HTERT RPE-1 (cell line): ENCODE results near the gene WDR59.
"Not testable (repeated sequence)": the region's sequence is repeated elsewhere in the genome, so short reads cannot be mapped to it uniquely, and the experiment has no call there.

Experiments
- in situ Hi-C: fragments of 300-500 bp; cut with MboI; formaldehyde crosslinking; loops from 4 replicates; pipeline ENCODE4 v1.14.3; 2020; ENCODE audit warnings: low sequenced_read_pairs

WDR59 gene

DNA sequence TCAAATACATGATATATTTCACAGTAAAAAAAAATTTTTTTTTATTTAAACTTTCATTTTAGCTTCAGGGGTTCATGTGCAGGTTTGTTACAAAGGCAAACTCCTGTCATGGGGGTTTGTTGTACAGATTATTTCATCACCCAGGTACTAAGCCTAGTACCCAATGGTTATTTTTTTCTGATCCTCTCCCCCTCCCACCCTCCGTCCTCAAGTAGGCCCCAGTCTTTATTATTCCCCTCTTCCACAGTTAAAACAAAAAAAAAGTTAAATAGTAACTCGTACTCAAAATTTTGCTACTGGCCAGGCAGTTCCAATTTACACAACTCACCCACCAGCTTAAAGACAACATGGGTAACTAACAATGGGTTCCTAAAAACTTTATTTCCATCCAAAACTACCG, 63.9 kb downstream of the WDR59 start:
- in situ Hi-C loops = no loop called here

DNA sequence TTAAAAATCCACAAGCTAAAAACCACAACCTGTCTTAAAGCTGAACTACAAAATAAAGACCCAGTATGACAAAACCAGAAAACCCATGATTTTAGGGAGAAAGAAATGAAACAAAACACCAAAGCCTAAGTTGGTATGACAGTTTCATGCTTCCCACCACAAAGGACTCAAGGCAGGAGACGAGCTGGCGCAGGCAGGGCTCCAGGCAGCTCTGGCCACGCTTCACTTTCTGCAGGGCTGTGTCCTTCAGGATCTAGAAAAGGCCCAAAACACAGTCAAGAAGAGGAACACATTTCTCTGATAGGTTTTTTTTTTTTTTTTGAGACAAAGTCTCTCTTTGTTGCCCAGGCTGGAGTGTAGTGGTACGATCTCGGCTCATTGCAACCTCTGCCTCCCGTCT, 75.3 kb downstream of the WDR59 start:
- in situ Hi-C loops = no loop called here

DNA sequence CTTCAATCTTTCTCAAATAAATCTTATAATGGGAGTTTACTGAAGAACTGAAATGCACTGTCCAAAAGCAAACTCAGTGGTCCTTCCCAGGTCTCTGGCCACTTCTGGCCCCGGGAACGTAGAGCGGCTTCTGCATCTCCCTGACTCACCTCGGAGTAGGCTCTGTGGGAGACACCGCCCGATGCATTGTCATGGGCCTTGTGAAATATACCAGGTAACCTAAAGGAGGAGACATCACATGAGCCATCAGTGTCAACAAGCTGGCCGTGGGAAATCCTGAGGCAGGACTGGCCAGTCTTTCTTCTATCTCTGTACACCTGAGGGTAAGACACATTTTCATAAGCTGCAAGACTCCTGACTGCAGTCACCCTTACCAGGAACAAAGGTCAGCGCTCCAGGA, 76.2 kb downstream of the WDR59 start:
- in situ Hi-C loops = not testable (repeated sequence)

DNA sequence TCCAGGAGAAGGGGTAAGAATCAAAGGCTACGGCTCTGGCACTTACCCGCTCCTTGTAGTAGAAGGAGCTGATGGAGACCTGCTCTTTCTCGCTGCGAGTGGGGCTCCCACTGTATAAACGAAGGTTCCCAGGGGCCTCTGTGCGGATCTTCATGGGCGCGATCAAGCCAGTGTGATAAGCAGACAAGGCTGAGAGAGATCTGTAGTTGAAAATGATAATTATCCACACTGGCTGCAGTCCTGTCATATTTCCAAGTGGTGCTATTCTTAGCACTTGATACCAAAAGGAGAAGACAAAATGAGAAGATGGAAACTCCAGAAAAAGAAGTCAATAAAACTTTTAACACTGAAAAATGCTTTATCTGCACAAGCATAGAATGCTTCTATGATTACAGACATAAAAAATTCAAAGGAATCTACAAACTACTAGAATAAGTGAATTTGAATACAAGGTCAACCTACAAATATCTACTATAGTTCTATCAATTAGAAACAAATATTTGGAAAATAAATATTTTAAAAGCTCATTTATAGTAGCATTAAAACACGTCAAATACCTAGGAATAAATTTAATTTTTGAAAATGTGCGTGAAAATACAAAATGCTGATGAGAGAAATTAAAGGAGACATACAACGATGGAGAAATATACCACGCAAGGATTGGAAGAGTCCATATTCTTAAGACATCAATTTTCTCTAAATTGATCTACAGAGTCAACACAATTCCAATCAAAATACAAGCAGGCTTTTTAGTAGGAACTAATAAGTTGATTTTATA, 80.8 kb downstream of the WDR59 start:
- in situ Hi-C loops = no loop called here

DNA sequence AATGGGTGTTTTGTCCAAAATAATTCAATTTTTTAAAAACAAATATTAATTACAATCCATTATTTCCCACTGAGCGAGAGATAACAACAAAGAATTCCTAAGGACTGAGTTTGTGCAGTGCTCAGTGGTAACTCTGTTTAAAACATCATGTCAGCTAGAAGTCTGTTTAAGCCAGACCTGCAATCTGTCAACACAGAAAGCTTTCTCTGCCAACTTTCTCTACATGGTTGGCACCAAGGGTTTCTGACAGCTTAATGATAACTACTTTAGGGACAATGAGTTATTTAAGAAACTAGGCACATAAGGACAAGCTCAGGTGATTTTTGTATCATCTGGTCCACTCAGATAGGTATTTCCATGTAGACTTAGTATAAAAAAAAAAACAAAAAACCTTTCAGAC, 81.8 kb downstream of the WDR59 start:
- in situ Hi-C loops = no loop called here

DNA sequence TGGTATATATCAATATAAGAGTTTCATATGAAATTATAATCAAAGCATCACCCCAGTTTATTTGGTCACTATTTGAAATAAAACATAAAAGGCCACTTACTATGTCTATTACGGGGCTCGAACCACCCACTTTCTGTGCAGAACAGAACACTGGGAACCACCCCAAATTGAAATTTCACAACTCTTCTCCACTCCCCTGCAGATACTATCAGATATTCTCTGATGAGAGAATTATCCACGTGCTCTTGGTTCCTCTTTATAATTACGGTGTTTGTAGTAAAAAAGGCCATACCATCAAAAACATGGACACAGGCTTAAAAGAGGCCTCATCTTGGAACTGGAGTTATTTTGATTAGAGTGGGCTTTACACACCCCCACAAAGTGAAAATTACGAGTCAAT, 82.8 kb downstream of the WDR59 start:
- in situ Hi-C loops = no loop called here

DNA sequence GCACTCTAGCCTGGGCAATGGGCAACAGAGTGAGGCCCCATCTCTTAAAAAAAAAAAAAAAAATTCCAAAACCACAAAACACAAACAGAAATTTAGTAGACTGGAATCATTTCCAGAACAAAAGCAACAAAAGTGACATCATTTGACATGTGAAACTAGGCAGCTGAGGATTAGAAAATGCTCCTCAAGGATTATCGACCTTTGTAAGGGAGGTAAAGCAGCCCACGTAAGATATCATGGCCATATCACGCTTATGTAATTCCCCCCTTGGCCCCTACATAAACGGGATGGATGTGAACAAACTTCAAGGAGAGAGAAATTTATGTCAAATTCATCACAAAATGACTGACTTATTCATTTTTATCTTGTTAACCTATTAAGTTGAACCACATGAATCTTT, 83.3 kb downstream of the WDR59 start:
- in situ Hi-C loops = no loop called here

DNA sequence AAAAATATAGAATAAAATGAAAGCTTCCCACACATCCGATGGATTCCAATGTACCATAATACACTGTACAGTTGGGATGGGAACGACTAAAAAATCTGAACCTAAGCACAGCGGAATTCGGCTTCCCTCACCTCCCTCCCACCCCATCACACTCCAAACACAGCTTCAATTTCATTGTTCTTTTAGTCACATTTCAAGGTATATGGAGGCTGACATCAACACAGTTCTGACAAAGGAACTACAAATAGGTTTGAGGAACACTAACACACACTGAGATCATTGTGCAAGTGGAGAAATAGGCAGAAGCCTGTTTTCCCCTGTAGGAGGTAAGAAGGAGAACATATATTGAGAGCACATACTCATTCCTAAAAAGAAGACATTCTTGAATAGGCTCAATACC, 85.1 kb downstream of the WDR59 start:
- in situ Hi-C loops = no loop called here

DNA sequence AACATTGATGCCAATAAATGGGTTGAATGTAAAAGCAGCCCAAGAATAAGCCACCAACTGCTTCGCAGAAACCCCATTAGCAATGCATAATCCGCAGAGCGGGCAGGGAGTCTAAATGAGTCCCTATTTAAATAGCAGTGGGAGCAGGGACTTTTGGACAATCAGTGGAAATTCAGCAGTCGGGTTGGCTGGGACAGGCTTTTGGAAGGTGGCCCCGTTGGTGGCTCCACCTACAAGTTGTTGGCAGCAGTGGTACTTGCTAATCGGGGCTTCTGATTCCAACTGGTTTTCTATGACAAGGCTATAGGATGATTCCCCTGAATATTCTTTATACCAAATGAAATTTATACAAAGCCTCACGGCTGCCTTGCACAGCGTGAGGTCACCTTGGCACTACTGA, 86.3 kb downstream of the WDR59 start:
- in situ Hi-C loops = no loop called here

DNA sequence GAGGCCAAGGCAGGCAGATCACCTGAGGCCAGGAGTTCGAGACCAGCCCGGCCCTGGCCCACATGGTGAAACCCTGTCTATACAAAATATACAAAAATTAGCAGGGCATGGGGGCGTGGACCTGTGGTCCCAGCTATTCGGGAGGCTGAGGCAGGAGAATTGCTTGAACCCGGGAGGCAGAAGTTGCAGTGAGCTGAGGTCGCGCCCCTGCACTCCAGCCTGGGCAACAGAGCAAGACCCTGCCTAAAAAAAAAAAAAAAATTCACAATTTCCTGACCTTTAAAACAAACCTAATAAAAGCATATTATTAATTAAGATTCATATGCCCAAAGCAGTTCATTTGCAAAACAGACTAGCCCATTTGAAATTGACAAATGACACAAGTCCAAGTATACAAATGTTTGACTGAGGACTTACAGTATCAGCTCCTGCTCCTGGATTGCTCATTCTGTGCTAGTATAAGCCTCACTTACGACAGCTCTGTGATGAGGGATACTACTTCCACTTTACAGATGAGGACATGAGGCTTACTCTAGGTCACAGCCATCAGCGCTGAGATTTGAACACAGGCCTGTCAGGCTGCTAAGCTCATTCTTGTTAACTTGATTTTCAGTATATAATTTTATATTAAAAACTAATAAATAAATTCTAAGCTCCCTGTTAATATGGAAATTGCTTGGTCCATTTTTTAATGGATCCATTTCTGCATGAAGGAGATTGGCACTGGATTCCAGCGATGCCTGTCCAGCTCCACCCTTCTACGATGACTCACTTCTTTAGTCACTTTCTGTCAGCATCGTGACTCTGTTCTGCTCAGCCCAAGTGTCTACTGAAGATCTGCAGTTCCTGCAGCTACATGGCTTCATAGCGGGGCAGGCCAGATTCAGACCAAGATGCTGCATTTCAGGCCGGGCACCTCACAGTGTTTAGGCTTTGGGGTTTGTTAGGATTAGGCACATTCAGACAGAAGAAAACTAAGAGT, 88.2 kb downstream of the WDR59 start:
- in situ Hi-C loops = no loop called here

DNA sequence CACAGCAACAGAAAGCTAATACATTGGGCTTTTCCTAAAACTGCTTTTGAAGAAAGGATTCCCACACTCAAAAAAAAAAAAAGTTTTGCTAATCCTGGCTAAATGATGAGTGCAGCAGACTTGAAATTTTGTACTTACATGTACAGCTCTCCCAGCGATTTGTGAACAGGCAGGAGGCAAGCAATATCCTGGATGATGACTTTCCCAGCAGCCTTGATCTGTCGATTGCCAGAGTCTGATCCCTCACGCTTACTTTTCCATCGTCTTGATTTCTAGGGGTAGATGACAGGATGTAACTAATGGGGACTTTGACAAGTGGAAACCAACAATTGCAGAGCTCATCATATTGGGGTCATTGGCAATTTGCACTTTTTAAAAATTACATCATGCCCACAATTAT, 91.4 kb downstream of the WDR59 start:
- in situ Hi-C loops = no loop called here

DNA sequence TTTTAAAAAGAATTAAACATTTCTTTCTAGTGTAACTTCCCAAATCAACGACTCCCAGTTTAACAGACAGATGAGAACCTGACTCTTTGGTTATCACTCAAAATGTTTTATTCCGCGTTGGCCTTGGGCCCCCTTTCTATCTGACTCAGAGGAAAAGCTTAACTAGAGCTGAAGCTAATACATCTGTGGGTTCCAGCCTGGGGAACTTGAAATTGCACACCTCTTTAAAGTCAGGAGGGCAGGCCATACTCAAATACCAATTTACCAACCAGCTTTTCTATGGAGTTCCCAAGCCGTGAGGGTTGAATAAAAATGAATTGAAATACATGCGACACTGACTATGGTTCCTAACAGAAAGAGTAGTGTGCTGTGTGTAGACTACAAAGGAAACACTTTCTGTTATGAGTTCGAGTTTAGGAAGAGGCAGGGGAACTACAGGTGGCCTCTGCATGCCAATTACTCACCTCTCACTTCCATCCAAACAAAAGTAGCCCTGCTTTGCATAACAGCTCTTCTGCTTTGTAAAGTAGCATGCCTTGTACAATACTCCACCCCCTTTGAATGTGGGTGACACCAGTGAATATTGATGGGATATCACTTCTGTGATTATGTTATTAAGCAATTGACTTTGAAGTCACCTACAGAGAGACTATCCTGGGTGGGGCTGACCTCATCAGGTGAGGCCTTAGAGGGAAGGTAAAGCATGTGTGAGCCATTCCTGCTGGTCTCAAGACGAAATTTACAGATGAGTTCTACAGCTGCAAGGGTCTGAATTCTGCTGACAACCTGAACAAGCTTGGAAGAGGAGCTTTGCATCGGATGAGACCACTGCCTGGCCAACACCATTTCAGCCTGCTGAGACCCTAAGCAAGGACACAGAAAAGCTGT, 92.1 kb downstream of the WDR59 start:
- in situ Hi-C loops = no loop called here

DNA sequence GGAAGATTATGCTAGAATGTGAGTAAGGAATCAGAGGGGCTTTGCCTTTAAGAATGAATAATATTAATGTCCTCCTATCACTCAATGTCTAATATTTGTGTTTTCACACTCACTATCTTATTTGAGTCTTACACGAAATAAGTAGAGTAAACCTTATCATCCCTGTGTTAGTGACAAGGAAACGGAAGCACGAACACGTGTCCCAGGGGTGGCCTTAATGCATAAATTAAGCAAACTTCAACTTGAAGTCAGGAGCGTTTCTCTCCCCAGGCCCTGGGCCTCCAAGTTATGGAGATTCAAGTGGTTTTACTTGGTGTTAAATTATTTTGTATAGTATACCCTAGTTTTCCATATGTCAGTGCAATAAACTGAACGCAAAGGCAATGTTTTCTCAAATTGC, 96.0 kb downstream of the WDR59 start:
- in situ Hi-C loops = no loop called here

DNA sequence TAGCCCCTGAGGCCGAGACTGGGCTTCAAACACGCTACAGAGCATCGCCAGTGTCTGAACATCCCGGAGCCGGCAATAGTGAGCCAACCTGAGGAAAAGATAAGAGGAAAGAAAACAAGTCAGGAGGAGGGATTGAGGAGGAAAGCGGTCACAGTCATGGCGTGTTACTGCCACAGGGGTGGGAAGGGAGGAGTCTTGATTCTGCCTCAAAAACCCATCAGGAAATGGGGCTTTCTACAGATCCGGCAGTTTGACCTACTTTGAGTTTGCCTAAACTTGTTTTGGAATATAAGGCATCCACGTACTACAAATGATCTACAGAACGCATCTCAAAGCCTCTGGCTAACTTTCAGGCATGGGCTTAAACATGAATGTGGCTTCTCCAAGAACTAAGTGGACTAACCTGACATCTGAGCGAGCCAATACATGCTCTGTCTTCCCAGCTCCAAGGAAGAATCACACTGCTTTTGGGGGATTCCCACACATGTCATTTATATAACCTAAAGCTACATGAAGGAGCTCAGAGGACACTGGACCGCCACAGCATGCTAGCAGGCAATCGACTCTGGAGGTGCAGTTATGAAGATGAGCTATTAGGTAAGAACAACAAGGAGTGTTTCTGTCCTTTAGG, 96.6 kb downstream of the WDR59 start:
- in situ Hi-C loops = no loop called here

DNA sequence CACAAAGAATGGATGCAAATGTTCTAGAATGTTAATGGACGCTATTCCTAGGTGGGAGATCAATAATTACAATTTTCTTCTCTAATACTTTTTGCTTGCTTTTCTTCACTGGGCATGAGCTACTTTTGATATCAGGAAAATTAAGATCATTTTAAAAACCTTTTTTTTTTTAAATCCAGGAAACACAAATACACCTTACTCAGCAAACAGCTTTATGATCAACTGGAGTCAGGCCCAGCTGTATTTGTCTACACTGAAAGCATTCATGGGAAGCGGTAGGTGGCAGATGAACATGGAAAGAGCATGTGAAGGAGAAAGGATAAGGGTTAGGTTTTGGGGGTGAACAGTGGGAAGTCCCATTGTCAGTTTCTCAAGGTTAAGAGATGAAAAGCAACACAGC, 97.8 kb downstream of the WDR59 start:
- in situ Hi-C loops = no loop called here

DNA sequence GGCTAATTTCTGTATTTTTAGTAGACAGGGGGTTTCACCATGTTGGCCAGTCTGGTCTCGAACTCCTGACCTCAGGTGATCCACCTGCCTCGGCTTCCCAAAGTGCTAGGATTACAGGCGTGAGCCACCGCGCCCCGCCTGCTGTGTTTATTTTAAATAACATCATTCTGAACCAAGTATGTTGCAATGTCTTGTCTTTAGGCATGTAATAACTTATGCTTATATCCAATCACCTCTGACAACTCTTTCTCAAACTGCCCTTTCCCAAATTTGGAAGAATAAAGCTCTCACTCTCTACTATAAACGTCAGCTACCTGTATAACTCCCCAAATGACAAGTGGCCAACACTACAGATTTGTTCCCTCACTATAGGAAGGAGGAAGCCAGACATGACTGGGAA, 107.2 kb downstream of the WDR59 start:
- in situ Hi-C loops = no loop called here

DNA sequence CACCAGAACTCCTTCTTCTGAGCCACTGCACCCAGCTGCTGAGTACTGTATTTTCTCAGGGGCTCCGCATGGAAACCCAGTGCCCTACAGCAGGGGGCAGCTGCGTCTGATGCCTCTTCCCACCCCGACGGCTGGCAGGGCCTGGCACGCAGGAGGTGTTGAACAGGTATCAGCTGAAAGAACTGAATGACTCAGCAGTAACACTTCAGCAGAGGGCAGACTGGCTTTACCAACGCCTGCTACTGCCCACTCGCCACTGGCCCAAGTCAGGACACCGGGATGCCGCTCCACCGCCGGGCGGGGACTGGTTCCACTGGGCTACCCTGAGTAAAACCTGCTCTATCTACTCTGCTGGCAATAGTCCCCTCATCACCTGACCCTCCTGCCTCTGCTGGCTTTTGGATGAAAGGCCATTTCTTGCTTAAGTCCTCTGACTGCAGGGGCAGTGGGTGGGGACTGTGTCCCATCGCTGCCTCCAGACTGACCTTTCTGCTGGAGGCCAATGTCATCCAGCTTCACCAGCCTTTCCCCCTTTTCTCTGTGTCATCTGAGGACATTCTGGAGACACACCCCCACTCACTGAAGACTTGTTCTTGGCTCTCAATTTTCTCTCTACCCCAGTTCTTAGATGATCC, 109.9 kb downstream of the WDR59 start:
- in situ Hi-C loops = no loop called here

DNA sequence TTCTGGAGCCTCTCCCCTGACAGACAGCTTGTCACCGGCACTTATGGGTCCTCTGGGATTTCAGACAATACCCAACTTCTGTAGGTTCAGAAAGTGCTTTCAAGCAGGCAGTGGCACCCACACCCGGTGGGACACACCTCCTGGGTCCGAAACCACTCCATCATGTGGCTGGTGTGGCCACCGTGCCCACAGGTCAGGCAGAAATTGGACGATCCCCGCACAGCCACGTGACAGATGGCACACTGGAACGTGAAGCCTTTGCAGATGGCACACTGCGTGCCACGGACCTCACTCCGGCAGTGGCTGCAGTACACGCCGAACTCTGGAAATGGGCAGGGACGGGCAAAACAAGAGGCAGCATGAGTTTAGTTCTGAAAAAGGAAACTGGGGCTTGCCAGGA, 110.8 kb downstream of the WDR59 start:
- in situ Hi-C loops = no loop called here

DNA sequence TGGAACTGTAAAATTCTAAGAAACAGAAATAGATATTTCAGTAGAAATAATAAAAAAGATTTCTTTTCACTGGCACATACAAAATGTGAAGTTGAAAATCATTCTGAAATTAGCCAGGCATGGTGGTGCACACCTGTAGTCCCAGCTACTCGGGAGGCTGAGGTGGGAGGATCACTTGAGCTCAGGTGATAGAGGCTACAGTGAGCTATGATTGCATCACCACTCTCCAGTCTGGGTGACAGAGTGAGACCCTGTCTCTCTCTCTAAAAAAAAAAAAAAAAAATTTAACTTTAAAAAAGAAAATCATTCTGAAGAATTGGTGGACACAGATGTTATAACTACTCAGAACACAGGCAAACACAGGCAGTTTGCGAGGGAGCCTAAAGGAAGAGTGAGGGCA, 112.6 kb downstream of the WDR59 start:
- in situ Hi-C loops = no loop called here

DNA sequence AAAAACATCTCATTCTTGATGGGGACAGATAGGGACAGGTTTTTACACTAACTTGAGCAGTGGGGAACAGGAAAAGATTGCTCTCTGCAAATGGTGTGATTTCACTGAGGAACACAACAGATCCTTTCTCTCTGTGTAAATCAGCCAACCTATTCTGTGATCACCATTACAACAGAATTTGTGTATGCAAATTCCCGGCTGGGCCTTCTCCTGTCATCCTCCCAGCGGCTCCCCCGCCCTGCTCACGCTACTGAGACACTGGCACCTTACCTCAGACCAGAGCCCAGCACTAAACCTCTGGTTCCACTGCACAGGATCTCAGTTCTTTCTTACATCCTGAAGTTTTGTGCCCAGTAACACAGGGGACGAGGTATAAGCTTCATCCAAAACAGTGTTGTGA, 113.3 kb downstream of the WDR59 start:
- in situ Hi-C loops = no loop called here
